Activated CD8-positive, alpha-beta memory T cell treated with anti-CD3 and anti-CD28 coated beads, Interleukin-2, amount 10 ng/mL, durations not matched to agents 7 days and 5 days (primary cell): ENCODE data around the gene NPTX2. TPM values are rescaled to one million over a fixed set of nuclear protein-coding genes. Genes with fewer than 3 reads are reported as not detected.
"Not testable (repeated sequence)": the region's sequence is repeated elsewhere in the genome, so short reads cannot be mapped to it uniquely, and the experiment has no call there.

Experiments
- ATAC-seq: fragments of 150-1000 bp; cut with Tn5 transposase; one replicate; pipeline ENCODE4 v1.10.0; 2021; ENCODE audit warnings: moderate library complexity
- CTCF ChIA-PET: fragments of 350-600 bp; sonication (Branson Sonifier 250); formaldehyde crosslinking; loops from one replicate; lab custom pipeline; 2021; ENCODE audit warnings: antibody characterized with exemption; lab: Charles Lee
- DNase-seq: peaks from one replicate; pipeline ENCODE4 v3.0.0-alpha.2; 2020
- H3K27ac Mint-ChIP-seq: one replicate; pipeline ENCODE4 v1.8.0; 2021; ENCODE audit warnings: mild to moderate bottlenecking, mixed read lengths
- H3K27me3 Mint-ChIP-seq: one replicate; pipeline ENCODE4 v1.8.0; 2021; ENCODE audit warnings: mixed read lengths
- H3K36me3 Mint-ChIP-seq: one replicate; pipeline ENCODE4 v1.8.0; 2021; ENCODE audit warnings: mild to moderate bottlenecking, mixed read lengths
- H3K4me1 Mint-ChIP-seq: one replicate; pipeline ENCODE4 v1.8.0; 2021; ENCODE audit warnings: mixed read lengths
- H3K4me3 Mint-ChIP-seq: one replicate; pipeline ENCODE4 v1.8.0; 2021; ENCODE audit warnings: mild to moderate bottlenecking, moderate library complexity, mixed read lengths
- H3K9me3 Mint-ChIP-seq: one replicate; pipeline ENCODE4 v1.8.0; 2022; ENCODE audit warnings: low read depth, mixed read lengths
- total RNA-seq, 2 experiments: library from RNA; stranded (reverse); gene quantifications; one replicate each; pipeline ENCODE4 v1.2.3, GENCODE V29; 2021

Gene NPTX2, protein sequence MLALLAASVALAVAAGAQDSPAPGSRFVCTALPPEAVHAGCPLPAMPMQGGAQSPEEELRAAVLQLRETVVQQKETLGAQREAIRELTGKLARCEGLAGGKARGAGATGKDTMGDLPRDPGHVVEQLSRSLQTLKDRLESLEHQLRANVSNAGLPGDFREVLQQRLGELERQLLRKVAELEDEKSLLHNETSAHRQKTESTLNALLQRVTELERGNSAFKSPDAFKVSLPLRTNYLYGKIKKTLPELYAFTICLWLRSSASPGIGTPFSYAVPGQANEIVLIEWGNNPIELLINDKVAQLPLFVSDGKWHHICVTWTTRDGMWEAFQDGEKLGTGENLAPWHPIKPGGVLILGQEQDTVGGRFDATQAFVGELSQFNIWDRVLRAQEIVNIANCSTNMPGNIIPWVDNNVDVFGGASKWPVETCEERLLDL
- total RNA-seq, result not detected

DNA sequence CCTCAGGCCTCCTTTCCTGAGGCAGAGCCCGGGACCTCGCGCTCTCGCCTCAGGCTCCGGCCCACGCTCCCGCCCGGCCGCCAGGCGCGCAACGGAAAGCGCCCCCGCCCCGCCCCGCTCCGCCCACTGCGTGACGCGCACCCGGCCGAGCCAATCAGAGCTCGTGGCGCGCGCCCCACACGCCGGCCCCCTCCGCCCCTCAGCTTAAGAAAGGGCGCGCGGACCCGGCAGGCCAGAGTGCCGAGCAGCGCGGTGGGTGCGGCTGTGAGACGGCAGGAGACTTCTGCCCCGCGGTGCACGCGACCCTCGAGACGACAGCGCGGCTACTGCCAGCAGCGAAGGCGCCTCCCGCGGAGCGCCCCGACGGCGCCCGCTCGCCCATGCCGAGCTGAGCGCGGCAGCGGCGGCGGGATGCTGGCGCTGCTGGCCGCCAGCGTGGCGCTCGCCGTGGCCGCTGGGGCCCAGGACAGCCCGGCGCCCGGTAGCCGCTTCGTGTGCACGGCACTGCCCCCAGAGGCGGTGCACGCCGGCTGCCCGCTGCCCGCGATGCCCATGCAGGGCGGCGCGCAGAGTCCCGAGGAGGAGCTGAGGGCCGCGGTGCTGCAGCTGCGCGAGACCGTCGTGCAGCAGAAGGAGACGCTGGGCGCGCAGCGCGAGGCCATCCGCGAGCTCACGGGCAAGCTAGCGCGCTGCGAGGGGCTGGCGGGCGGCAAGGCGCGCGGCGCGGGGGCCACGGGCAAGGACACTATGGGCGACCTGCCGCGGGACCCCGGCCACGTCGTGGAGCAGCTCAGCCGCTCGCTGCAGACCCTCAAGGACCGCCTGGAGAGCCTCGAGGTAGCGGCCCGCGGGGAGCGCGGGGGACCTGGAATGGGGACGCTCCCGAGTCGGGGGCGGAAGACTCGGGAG, at the start of gene NPTX2:
TSS of gene NPTX2 (plus strand) at position 235 of the 909 bp plus-strand sequence. CDS start at position 412, 177 bp downstream.
- ATAC-seq, result no peak
- no peak within 1 kb of the TSS for H3K4me3 Mint-ChIP-seq
- no peak within 1 kb of the TSS for H3K27ac Mint-ChIP-seq
- peaks cover 2% of the 10 kb centered on the region for H3K4me1 Mint-ChIP-seq
- no peaks in the 10 kb centered on the region for H3K9me3 Mint-ChIP-seq
- H3K27me3 Mint-ChIP-seq, result peaks cover 45% of the 10 kb centered on the region
- no peak for DNase-seq
- peaks cover 1% of the 10 kb centered on the region for H3K36me3 Mint-ChIP-seq
- CTCF ChIA-PET, result no interaction called here

DNA sequence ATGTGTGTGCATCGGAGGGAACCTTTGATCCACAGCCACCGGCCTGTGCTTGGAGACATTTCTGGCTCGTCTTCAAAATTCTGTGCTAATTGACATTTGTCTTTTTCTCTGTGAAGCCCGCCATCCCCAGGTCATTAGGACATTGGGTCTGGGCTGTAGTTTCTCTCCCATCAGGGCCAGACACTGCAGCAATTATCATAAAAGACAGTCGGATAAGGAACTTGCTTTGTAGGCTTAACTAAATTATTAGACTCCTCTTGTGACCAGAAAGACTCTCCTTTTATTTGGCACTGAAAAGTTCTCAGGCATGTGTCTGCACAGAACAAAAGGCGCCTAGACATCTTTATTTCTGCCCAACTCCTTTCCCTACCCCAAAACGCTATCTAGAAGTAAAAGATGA, 49.1 kb upstream of the NPTX2 start:
- no peaks in the 10 kb centered on the region for H3K27me3 Mint-ChIP-seq
- no peak overlapping the region for H3K4me3 Mint-ChIP-seq
- no peak for DNase-seq
- no peak for ATAC-seq
- H3K27ac Mint-ChIP-seq, result no peak overlapping the region
- H3K36me3 Mint-ChIP-seq, result no peaks in the 10 kb centered on the region
- H3K9me3 Mint-ChIP-seq, result peaks cover 8% of the 10 kb centered on the region
- CTCF ChIA-PET, result no interaction called here
- H3K4me1 Mint-ChIP-seq, result no peaks in the 10 kb centered on the region

DNA sequence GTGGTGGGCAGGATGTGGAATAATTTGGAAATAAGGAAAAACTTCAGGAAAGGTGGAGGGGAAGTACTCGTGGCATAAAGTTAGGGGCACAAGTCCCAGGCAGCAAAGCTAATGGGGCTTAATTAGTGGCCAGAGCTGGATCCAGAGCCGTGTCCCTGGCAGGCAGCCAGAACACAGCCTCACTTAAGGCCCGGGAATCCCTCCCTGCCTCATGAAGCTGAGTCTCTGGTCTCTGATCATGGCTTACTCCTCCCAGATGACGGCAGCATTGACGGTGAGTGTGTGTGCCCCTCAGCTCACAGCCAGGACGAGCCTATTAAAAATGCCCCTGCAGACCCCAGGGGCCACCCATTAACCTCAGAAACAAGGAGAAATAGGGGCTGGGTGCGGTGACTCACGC, 48.2 kb upstream of the NPTX2 start:
- Mint-ChIP-seq H3K27me3 (no peaks in the 10 kb centered on the region), H3K4me3 (no peak overlapping the region), H3K9me3 (peaks cover 7% of the 10 kb centered on the region), H3K4me1 (no peaks in the 10 kb centered on the region), H3K27ac (no peak overlapping the region), H3K36me3 (no peaks in the 10 kb centered on the region)
- CTCF ChIA-PET, result no interaction called here
- DNase-seq, result no peak
- ATAC-seq, result no peak

DNA sequence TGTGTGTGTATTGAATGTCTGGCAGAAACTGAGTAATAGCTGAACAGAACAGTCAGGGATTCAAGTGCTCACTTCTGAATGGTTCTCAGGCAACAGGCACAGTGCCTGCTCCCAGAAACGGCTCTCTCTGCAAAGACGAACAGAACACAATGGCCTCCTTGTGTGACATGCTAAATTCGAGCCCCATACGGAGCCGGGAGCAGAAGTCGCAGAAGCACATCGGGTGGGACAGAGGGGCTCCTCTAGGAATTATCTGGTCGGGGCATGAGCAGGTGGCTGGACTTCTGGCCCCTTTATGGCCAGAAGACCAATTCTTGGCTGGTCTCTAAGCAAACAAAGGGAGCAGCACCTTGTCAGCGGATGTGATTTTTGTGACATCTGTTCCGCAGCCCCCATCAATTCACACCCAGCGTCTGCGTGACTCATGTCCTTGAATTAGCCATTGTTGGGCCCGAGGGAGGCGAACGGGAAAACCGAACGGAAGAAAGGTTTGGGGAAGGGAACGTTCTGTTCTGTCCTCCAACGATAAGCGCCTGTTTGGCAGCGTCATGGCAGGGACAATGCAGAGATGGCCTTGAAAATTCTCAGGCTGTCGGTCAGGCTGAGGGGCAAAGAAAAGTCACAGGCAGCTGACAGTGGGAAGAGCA, 47.3 kb upstream of the NPTX2 start:
- no peaks in the 10 kb centered on the region for H3K4me1 Mint-ChIP-seq
- no peak overlapping the region for H3K27ac Mint-ChIP-seq
- no peak for DNase-seq
- peaks cover 3% of the 10 kb centered on the region for H3K9me3 Mint-ChIP-seq
- no peaks in the 10 kb centered on the region for H3K36me3 Mint-ChIP-seq
- no peak for ATAC-seq
- no peak overlapping the region for H3K4me3 Mint-ChIP-seq
- H3K27me3 Mint-ChIP-seq, result no peaks in the 10 kb centered on the region
- CTCF ChIA-PET, result no interaction called here

DNA sequence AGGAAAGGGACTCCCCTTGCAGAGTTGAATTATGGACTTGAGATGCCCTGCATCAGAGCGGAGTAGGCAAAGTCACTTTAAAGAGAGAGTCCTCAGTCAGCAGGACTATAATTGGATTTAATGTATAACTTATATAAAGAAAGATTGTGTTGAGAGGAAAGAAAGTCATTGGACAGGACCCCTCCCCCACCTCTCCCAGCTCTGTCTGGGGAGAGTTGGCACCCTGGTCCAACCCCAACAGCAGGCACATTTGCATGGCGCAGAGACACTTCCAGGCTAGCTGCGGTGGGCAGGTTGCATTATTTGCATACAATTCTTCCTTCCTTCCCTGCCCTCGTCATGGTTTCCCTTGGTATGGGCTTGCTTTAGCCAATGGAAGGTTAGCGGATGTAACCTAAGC, 46.1 kb upstream of the NPTX2 start:
- CTCF ChIA-PET, result no interaction called here
- no peak for DNase-seq
- Mint-ChIP-seq H3K9me3 (peaks cover 6% of the 10 kb centered on the region), H3K27ac (no peak overlapping the region), H3K4me1 (no peaks in the 10 kb centered on the region), H3K4me3 (no peak overlapping the region), H3K27me3 (no peaks in the 10 kb centered on the region), H3K36me3 (no peaks in the 10 kb centered on the region)
- no peak for ATAC-seq

DNA sequence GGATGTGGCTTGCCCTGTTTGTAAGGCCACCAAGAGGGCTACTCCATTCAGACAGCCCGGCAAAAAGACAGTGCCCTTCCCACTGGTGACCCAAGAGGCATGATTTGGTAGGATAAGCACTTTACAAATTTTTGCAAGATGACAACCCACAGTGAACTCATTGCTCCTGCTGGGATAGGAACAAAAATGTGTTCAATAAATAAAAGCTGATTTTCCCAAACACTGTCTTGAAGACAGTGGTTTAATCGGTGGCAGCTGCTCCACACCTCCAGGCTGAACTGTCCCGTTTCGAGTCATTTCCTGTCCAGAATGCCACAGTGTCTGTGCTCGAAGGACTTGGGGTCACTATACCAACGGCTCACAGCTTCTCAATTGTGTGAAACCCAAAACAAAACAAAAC, 45.1 kb upstream of the NPTX2 start:
- Mint-ChIP-seq H3K4me3 (no peak overlapping the region), H3K27me3 (no peaks in the 10 kb centered on the region), H3K36me3 (no peaks in the 10 kb centered on the region), H3K27ac (no peak overlapping the region), H3K4me1 (no peaks in the 10 kb centered on the region), H3K9me3 (peaks cover 9% of the 10 kb centered on the region)
- no peak for ATAC-seq
- CTCF ChIA-PET, result no interaction called here
- DNase-seq, result no peak

DNA sequence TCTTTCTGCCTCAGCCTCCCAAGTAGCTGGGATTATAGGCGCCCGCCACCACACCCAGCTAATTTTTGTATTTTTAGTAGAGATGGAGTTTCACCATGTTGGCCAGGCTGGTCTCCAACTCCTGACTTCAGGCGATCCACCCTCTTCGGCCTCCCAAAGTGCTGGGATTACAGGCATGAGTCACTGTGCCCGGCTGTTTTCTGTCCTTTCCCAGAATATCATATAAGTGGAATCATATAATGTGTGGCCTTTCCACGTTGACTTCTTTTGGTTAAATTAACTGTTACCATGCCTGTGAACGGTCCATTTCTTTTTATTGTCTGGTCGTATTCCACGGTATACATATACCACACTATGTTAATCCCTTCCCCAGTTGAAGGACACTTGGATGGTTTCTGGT, 44.4 kb upstream of the NPTX2 start:
- CTCF ChIA-PET, H3K9me3 Mint-ChIP-seq, ATAC-seq, H3K36me3 Mint-ChIP-seq, H3K27ac Mint-ChIP-seq, DNase-seq, H3K4me1 Mint-ChIP-seq, H3K27me3 Mint-ChIP-seq, H3K4me3 Mint-ChIP-seq: not testable (repeated sequence)

DNA sequence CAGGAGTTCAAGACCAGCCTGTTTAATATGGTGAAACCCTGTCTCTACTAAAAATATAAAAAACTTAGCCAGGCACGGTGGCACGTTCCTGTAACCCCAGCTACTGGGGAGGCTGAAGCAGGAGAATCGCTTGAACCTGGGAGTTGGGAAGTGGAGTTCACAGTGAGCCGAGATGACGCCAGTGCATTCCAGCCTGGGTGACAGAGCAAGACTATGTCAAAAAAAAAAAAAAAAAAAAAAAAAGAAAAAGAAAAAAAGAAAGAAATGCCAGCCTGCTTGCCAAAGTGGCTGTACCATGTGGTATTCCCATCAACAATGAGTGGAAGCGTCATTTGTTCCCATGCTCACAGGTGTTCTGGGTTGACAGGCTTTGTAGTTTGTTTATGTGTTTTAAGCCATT, 43.3 kb upstream of the NPTX2 start:
- H3K27me3 Mint-ChIP-seq, result no peaks in the 10 kb centered on the region
- CTCF ChIA-PET, result no interaction called here
- DNase-seq, result no peak
- H3K9me3 Mint-ChIP-seq, result peaks cover 9% of the 10 kb centered on the region
- no peak overlapping the region for H3K27ac Mint-ChIP-seq
- H3K4me1 Mint-ChIP-seq, result no peaks in the 10 kb centered on the region
- no peak for ATAC-seq
- H3K36me3 Mint-ChIP-seq, result no peaks in the 10 kb centered on the region
- H3K4me3 Mint-ChIP-seq, result no peak overlapping the region

DNA sequence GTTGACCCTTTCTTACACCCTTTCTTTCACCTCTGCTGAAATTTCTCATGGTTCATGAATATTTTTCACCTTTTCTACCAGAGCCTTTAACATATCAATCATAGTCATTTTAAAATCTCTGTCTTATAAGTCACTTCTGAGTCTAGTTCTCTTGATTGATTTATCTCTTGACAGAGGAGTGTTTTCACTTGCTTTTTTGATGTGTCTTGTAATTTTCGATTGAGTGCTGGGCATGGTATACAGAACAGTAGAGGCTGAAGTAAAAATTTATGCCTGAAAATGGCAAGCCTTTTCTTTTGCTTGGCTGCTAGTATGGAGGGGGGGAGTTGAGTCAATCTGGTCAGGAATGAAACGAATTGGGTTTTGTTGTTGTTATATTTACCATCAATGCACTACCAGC, 41.2 kb upstream of the NPTX2 start:
- no peaks in the 10 kb centered on the region for H3K36me3 Mint-ChIP-seq
- H3K4me3 Mint-ChIP-seq, result no peak overlapping the region
- H3K9me3 Mint-ChIP-seq, result peaks cover 9% of the 10 kb centered on the region
- no peaks in the 10 kb centered on the region for H3K27me3 Mint-ChIP-seq
- CTCF ChIA-PET, result no interaction called here
- ATAC-seq (no peak), DNase-seq (no peak)
- no peak overlapping the region for H3K27ac Mint-ChIP-seq
- H3K4me1 Mint-ChIP-seq, result no peaks in the 10 kb centered on the region

DNA sequence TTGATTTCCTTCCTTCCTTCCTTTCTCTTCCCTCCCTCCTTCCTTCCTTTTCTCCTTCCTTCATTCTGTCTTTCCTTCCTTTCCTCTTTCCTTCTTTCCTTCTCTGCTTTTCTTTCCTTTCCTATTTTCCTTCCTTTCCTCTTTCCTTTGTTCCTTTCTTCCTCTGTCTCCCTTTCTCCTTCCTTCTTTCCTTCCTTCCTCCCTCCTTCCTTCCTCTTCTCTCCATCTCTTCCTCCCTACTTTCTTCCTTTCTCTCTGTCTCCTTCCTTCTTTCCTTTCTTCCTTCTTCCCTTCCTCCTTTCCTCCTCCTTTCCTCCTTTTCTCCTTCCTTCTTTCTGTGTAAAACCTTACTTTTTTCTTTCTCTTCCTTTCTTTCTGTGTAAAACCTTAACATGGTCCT, 32.3 kb upstream of the NPTX2 start:
- Mint-ChIP-seq H3K4me1 (no peaks in the 10 kb centered on the region), H3K4me3 (no peak overlapping the region), H3K9me3 (peaks cover 3% of the 10 kb centered on the region), H3K27me3 (no peaks in the 10 kb centered on the region), H3K36me3 (no peaks in the 10 kb centered on the region), H3K27ac (no peak overlapping the region)
- CTCF ChIA-PET, result no interaction called here
- no peak for DNase-seq
- no peak for ATAC-seq

DNA sequence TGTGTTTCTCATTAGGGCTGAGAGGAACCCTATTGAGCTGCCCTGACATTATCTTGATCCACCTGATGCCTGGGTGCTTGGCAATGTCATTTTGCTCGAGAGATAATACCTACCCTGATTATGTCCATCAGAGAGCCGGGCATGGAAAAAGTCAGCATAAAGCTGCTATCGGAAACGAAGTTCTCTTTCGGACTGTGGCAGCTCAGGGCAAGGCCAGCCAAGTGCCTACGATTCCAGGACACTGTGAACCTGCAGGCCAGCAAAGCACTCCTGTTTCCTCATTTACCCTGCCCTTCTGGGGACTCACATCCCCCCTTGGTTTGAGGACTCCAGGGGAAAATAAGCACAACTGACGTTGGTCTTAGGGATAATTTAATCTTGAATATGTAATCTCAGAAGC, 25.2 kb upstream of the NPTX2 start:
- H3K4me1 Mint-ChIP-seq, result no peaks in the 10 kb centered on the region
- H3K27ac Mint-ChIP-seq, result no peak overlapping the region
- DNase-seq, result no peak
- CTCF ChIA-PET, result no interaction called here
- H3K36me3 Mint-ChIP-seq, result no peaks in the 10 kb centered on the region
- no peaks in the 10 kb centered on the region for H3K27me3 Mint-ChIP-seq
- ATAC-seq, result no peak
- no peak overlapping the region for H3K4me3 Mint-ChIP-seq
- H3K9me3 Mint-ChIP-seq, result no peaks in the 10 kb centered on the region

DNA sequence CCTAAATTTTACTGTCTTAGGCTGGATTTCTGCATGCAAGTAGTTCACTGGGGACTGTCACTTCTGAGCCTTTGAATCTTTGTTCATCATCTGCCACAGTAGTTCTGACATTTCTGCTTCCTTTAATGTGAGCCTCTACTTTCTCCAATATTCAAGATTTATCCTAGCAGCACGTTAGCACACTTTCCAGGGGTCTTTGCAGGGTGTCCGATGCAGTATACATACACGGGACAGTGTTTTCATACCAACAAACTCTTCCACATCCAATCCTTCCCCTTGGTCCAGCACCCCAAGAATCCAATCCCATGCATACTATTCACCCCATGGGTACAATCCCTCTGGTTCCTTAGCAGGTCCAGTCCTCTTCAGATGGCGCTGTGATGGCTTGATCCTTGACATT, 22.7 kb upstream of the NPTX2 start:
- DNase-seq (no peak), ATAC-seq (no peak)
- Mint-ChIP-seq H3K27ac (no peak overlapping the region), H3K27me3 (no peaks in the 10 kb centered on the region), H3K4me1 (no peaks in the 10 kb centered on the region), H3K9me3 (no peaks in the 10 kb centered on the region), H3K4me3 (no peak overlapping the region), H3K36me3 (no peaks in the 10 kb centered on the region)
- CTCF ChIA-PET, result no interaction called here

DNA sequence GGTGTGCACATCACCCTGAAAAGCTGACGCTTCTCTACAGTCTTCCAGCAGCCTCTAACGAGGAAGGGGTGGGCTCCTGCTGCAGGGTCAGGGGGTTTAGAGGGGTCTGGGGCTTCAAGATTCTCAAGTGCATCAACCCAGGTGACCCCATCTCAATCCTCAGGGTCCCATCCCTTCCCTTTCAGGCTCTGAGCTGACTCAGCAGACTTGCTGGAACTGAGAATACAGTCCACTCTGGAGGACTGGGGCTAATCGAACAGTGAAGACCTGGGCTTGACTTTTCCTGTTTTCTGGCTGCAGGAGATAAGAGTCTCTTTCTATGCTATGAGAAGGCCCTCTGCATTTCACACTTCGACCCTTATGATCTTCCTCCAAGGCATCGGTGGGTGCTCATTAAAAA, 22.3 kb upstream of the NPTX2 start:
- Mint-ChIP-seq H3K27ac (no peak overlapping the region), H3K4me3 (no peak overlapping the region), H3K36me3 (no peaks in the 10 kb centered on the region), H3K9me3 (no peaks in the 10 kb centered on the region), H3K27me3 (no peaks in the 10 kb centered on the region), H3K4me1 (no peaks in the 10 kb centered on the region)
- CTCF ChIA-PET, result no interaction called here
- DNase-seq (no peak), ATAC-seq (no peak)
